CD4-positive, alpha-beta T cell treated with Interleukin-6 for 4 hours (primary cell): ENCODE measurements around the gene CCDC183.
"Not testable (repeated sequence)": the region's sequence is repeated elsewhere in the genome, so short reads cannot be mapped to it uniquely, and the experiment has no call there.

Experiments
- DNase-seq: peaks from one replicate; pipeline ENCODE4 v3.0.0-alpha.2; 2020; ENCODE audit warnings: mixed read lengths

Gene CCDC183

GRCh38 chr9:136840140-136840876 lies 44.2 kb downstream of the CCDC183 start:
- no peak for DNase-seq

GRCh38 chr9:136840877-136841645 lies 44.9 kb downstream of the CCDC183 start:
- DNase-seq, result no peak

- DNase-seq, result not testable (repeated sequence)
Measured at GRCh38 chr9:136841646-136842379, 45.7 kb downstream of the CCDC183 start.

GRCh38 chr9:136842380-136842948 lies 46.3 kb downstream of the CCDC183 start, which contains the start of gene AJM1:
Gene AJM1 (plus strand): TSS chr9:136842478. CDS start chr9:136844415, 1,937 bp downstream.
- peak; percentile 81 for DNase-seq

GRCh38 chr9:136843159-136843800 lies 47.1 kb downstream of the CCDC183 start:
- not testable (repeated sequence) for DNase-seq

GRCh38 chr9:136843801-136844740 lies 47.9 kb downstream of the CCDC183 start:
- DNase-seq, result peak; percentile 62

GRCh38 chr9:136844761-136845464 lies 48.8 kb downstream of the CCDC183 start:
- DNase-seq, result no peak

GRCh38 chr9:136845465-136846260 lies 49.5 kb downstream of the CCDC183 start:
- DNase-seq, result no peak

GRCh38 chr9:136846376-136847087 lies 50.4 kb downstream of the CCDC183 start:
- no peak for DNase-seq

GRCh38 chr9:136847088-136847825 lies 51.1 kb downstream of the CCDC183 start:
- DNase-seq, result no peak

- DNase-seq, result peak; percentile 72
Measured at GRCh38 chr9:136847826-136848392, 51.8 kb downstream of the CCDC183 start.

GRCh38 chr9:136848393-136849037 lies 52.4 kb downstream of the CCDC183 start:
- peak; percentile 41 for DNase-seq

- peak; percentile 97 for DNase-seq
Measured at GRCh38 chr9:136849038-136849959, 53.2 kb downstream of the CCDC183 start, which contains the start of gene PHPT1. Gene PHPT1 (plus strand): TSS chr9:136849409. CDS start chr9:136849431, 22 bp downstream.

- no peak for DNase-seq
Measured at GRCh38 chr9:136849960-136850865, 54.1 kb downstream of the CCDC183 start.
